Measurements from ENCODE around the gene SPATS2L.

SPATS2L gene

DNA sequence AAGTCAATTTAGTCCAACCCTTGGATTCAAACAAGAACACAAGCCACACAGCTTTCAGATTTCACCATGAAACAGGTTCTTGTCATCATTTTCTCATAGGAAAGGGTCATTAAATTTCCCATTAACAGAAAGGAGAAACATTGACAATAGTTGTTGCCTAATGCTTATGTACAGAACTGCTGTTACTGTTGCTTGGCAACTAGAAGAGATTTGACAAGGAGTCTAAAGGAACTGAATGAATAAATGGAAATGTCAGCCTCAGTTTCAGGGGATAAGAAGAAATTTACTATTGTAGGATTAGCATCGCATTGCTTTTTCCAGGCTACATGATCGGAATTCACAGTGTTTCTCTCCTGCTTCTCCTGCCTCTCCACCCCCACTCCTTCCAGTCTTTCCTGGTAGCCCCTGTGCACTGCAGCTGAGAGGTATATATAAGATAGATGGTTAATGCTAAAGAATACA is 90.3 kb downstream of the SPATS2L start:
- Histone ChIP-seq H3K36me3 (ENCODE audit: insufficient read depth, low read length) (no peaks in the 10 kb centered on the region), H3K9me3 (ENCODE audit: control insufficient read depth, insufficient read depth, low read length) (no peaks in the 10 kb centered on the region), H3K4me1 (ENCODE audit: insufficient read depth, low read length) (peaks cover 8% of the 10 kb centered on the region; the same call in 1 of the 2 replicates), H3K9ac (ENCODE audit: low read depth, low read length) (no peak overlapping the region)

DNA sequence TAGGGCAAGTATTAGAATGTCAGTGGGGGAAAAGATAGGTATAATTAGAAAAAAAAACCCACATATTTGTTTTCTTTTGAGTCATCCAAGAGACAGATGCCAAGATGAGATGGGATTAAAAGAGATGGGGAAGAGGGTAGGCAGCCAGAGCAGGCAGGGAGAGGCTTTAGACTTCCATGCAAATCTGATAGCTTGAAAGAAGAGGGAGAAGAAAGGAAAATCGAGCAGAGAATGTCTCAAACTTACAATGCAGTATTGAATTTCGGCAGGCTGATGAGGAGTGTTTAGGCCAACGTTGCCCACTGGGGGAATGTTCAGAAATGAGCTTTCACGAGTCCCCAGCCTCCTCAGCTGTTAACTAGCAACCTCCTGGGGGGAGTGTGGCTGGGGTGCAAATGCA is 91.3 kb downstream of the SPATS2L start:
- Histone ChIP-seq H3K36me3 (ENCODE audit: insufficient read depth, low read length) (0 out of 2 replicates have a peak, but pooled peaks cover 4% of the 10 kb centered on the region), H3K9ac (ENCODE audit: low read depth, low read length) (no peak overlapping the region)

DNA sequence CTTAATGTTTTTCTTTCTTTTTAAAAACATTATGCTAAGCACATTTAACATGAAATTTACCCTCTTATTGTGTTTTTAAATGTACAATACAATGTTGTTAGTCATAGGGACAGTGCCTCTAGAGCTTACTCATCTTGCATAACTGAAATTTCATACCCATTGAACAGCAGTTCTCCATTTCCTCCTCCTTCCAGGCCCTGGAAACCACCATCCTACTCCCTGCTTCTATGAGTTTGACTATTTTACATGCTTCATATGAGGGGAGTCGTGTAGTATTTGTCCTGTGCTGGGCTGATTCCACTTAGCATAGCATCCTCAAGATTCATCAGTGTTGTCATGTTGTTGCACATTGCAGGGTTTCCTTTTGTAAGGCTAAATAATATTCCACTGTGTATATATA is 92.6 kb downstream of the SPATS2L start:
- no peaks in the 10 kb centered on the region for H3K9me3 ChIP-seq (ENCODE audit: control insufficient read depth, insufficient read depth, low read length)
- H3K9ac ChIP-seq (ENCODE audit: low read depth, low read length) = no peak overlapping the region
- H3K36me3 ChIP-seq (ENCODE audit: insufficient read depth, low read length) = 0 out of 2 replicates have a peak, but pooled peaks cover 4% of the 10 kb centered on the region
- peaks cover 8% of the 10 kb centered on the region; the same call in 1 of the 2 replicates for H3K4me1 ChIP-seq (ENCODE audit: insufficient read depth, low read length)

More for the DNA sequence above, 91.3 kb downstream of the SPATS2L start:
- H3K4me1 ChIP-seq (ENCODE audit: insufficient read depth, low read length) = peaks cover 8% of the 10 kb centered on the region; the same call in 1 of the 2 replicates
- no peaks in the 10 kb centered on the region for H3K9me3 ChIP-seq (ENCODE audit: control insufficient read depth, insufficient read depth, low read length)

DNA sequence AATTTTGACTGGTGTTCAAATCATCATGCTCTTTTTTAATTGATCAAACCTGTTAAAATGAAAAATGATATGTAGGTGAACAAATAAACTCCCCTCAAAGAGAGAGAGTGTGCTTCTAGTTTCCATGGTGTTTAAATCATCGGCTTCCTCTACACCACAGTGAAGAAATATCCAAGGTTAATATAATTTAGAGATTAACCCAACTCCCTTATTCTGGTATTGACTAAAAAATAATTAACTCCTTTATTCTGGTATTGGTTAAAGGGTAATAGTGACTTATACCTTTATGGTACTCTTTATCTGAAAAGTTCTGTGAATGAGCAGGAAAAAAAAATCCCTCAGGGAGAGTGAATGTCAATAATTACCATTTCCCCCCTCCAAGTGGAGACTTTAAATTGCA is 93.1 kb downstream of the SPATS2L start:
- H3K9me3 ChIP-seq (ENCODE audit: control insufficient read depth, insufficient read depth, low read length) = no peaks in the 10 kb centered on the region
- 0 out of 2 replicates have a peak, but pooled peaks cover 4% of the 10 kb centered on the region for H3K36me3 ChIP-seq (ENCODE audit: insufficient read depth, low read length)
- peaks cover 8% of the 10 kb centered on the region; the same call in 1 of the 2 replicates for H3K4me1 ChIP-seq (ENCODE audit: insufficient read depth, low read length)
- H3K9ac ChIP-seq (ENCODE audit: low read depth, low read length) = no peak overlapping the region

DNA sequence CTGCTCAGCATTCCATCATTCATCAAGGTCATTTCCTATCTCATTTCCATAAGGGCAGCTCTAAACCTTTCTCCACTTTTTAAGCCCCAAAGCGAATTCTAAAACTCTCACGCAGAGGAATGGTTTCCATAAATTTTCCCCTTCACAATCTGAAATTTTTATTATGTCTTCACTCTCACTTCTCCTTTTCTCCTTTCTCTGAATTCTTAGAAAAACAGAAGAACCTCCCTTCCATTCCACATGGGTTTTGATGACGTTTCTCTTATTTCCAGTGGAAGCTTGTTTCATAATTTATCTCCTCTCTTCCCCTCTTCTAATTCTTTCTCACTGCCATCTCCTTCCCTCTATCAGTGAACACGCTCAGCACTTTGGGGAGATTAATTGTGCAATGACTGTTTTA is 97.3 kb downstream of the SPATS2L start:
- H3K9ac ChIP-seq (ENCODE audit: low read depth, low read length) = no peak overlapping the region
- no peaks in the 10 kb centered on the region for H3K9me3 ChIP-seq (ENCODE audit: control insufficient read depth, insufficient read depth, low read length)
- H3K36me3 ChIP-seq (ENCODE audit: insufficient read depth, low read length) = peaks cover 4% of the 10 kb centered on the region; the same call in 1 of the 2 replicates
- H3K4me1 ChIP-seq (ENCODE audit: insufficient read depth, low read length) = peaks cover 32% of the 10 kb centered on the region

DNA sequence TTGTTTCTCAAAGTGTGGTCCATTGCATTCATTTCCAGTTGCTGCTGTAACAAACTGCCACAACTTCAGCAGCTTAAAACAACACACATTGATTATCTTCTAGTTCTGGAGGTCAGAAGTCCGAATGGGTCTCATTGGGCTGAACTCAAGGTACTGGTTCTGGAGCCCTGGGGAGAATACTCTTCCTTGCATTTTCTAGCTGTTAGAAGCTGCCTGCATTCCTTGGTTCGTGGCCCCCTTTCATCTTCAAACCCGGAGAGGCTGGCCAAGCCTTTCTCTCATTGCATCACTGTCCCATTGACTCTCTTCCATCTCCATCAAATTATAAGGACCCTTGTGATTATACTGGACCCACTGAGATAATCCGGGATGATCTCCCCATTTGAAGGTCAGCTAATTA is 98.1 kb downstream of the SPATS2L start:
- peaks cover 34% of the 10 kb centered on the region for H3K4me1 ChIP-seq (ENCODE audit: insufficient read depth, low read length)

DNA sequence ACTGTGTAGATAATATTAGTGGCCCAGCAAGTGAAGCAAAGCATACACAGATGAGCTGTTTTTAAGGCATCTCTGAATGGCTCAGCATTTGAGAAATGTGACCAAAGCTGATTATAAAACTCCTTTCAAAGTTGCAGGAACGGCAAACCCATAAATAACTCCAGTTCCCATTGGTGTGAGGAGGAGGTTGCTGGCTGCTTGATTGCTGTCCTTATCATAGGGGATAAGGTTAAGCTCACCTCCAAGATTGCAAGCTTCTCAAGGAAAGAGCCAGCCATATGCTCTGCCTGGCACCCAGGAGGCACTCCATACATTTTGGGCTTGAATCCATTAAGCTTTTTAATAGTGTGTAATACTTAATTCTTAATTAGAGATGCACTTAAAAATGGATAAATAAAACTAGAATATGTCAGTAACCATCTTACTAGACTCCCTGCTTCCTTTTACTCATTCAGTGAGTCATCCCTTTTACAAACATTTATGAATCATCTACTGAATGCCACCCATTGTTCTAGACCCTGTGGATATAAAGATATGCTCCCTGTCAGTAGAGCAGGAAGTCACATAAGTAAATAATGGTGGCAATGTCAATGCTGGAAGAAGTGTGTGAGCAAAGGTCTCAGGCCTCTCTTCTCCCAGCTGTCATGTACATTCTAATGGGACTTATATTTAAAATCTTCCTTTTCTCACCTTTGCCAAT is 99.3 kb downstream of the SPATS2L start:
- peaks cover 4% of the 10 kb centered on the region; the same call in 1 of the 2 replicates for H3K36me3 ChIP-seq (ENCODE audit: insufficient read depth, low read length)
- no peaks in the 10 kb centered on the region for H3K9me3 ChIP-seq (ENCODE audit: control insufficient read depth, insufficient read depth, low read length)
- no peak overlapping the region for H3K9ac ChIP-seq (ENCODE audit: low read depth, low read length)
- H3K4me1 ChIP-seq (ENCODE audit: insufficient read depth, low read length) = peaks cover 34% of the 10 kb centered on the region

More for the DNA sequence above, 98.1 kb downstream of the SPATS2L start:
- no peaks in the 10 kb centered on the region for H3K9me3 ChIP-seq (ENCODE audit: control insufficient read depth, insufficient read depth, low read length)
- H3K9ac ChIP-seq (ENCODE audit: low read depth, low read length) = no peak overlapping the region
- H3K36me3 ChIP-seq (ENCODE audit: insufficient read depth, low read length) = peaks cover 4% of the 10 kb centered on the region; the same call in 1 of the 2 replicates

DNA sequence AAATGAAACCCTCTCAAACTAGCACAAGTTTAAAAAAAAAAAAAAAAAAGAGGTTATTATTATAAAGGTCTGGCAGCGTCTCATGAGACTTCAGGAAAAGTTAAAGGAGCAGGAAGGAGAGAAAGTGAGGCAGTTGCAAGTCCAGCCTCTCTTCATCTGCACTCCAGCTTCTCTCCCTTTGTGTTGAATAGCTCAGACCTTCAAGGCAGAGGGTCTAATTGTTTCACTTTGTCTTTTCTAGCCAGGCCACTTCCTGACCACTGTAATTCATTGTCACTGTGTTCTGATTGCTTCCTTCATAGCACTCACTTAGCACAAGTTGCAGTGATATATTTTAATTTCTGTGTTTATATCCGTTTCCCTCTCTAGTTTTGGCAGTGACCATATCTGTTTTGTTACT is 99.9 kb downstream of the SPATS2L start:
- peaks cover 34% of the 10 kb centered on the region for H3K4me1 ChIP-seq (ENCODE audit: insufficient read depth, low read length)
- no peak overlapping the region for H3K9ac ChIP-seq (ENCODE audit: low read depth, low read length)
- H3K36me3 ChIP-seq (ENCODE audit: insufficient read depth, low read length) = peaks cover 4% of the 10 kb centered on the region; the same call in 1 of the 2 replicates

DNA sequence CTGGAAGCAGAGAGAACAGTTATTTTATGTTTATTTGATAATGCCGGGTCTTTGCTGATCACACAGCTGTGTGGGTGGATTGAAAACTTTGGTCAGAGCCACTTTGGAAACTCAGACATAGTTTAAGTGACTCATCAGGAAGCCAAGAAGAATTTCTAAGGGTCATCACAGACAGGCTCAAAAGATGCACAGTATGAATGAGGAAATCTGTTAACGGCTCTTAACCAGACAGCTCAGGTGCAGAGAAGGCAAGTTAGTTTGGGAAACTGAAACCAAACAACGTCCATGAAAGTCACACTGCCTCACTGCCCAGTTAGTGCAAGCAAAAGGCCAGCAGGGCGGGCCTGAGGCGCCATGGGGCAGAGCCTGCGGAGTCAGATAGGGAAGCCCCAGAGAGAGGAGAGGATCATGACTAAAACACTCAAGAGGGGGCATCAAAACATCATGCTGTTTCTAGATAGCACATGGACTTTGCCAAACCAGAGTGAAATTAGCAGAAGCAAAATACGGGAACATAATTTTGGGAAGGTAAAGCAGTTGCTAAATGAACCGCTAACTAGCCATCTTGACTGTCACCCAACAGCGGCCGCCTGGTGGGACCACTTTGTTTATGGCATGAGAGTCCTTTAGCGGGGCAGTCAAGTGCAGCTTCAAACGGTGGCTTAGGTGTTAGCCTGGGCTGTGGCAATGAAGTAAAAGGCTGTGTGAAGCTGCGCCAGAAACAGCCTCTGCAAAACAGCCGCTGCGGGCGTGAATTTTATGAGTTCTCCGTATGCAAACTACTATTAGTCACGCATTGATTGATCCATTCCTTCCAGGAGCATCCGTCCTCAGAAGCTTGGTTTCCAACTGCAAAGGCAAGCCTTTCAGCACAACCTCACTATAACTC is 102.2 kb downstream of the SPATS2L start:
- H3K9ac ChIP-seq (ENCODE audit: low read depth, low read length) = no peak overlapping the region
- no peaks in the 10 kb centered on the region for H3K9me3 ChIP-seq (ENCODE audit: control insufficient read depth, insufficient read depth, low read length)
- H3K4me1 ChIP-seq (ENCODE audit: insufficient read depth, low read length) = peaks cover 41% of the 10 kb centered on the region
- H3K36me3 ChIP-seq (ENCODE audit: insufficient read depth, low read length) = no peaks in the 10 kb centered on the region; the same call in 1 of the 2 replicates

More for the DNA sequence above, 99.9 kb downstream of the SPATS2L start:
- no peaks in the 10 kb centered on the region for H3K9me3 ChIP-seq (ENCODE audit: control insufficient read depth, insufficient read depth, low read length)

DNA sequence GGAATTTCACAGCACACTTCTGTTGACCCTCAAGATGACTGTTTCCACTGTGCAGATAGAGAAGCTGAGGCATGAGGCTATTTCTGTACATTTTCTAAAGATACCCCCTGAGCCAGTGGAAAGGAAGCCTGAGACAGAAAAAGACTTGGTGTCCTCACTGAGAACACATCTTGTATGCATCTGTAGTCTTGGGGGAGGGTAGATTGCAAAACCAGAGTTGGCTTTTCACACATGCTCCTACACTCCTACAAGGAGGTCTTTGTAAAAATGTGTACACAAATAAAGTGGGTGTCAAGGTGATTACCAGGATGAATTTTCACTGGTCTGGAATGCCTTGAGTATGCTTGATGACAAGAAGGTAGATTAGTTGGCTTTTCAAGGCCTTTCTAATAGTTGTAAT is 105.3 kb downstream of the SPATS2L start:
- Histone ChIP-seq H3K9me3 (ENCODE audit: control insufficient read depth, insufficient read depth, low read length) (no peaks in the 10 kb centered on the region), H3K4me1 (ENCODE audit: insufficient read depth, low read length) (peaks cover 30% of the 10 kb centered on the region), H3K9ac (ENCODE audit: low read depth, low read length) (no peak overlapping the region), H3K36me3 (ENCODE audit: insufficient read depth, low read length) (peaks cover 2% of the 10 kb centered on the region; the same call in 1 of the 2 replicates)

DNA sequence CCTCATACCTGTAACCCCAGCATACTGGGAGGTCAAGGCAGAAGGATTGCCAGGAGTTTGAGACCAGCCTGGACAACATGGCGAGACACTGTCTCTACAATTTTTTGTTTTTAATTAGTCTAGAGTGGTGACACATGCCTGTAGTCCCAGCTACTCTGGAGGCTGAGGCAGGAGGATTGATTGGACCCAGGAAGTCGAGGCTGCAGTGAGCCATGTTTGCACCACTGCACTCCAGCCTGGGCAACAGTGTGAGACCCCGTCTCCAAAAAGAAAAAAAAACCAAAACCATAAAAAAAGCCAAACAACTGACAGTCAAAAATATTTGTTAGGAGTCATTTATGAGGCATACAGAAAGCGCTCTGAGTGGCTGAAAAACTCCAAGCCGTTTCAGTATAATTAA is 107.9 kb downstream of the SPATS2L start:
- peaks cover 10% of the 10 kb centered on the region for H3K36me3 ChIP-seq (ENCODE audit: insufficient read depth, low read length)
- no peak overlapping the region for H3K9ac ChIP-seq (ENCODE audit: low read depth, low read length)
- H3K9me3 ChIP-seq (ENCODE audit: control insufficient read depth, insufficient read depth, low read length) = no peaks in the 10 kb centered on the region
- peaks cover 21% of the 10 kb centered on the region for H3K4me1 ChIP-seq (ENCODE audit: insufficient read depth, low read length)

DNA sequence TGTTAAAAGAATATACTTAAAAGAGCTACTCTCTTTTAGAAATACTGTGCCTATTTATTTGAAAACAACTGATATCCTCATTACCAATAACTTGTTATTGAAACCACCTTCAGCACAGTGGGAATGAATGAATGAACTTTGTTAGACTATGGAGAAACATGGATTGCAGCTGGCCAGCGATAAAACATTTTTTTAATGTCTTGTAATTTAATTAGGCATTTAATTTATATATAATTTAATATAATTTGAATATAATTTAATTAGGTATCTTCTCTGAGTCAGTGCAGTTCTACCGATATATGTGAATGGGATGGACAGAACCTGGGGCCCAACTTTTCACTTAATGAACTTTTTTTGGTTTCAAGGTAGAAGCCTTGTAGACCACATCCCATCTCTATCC is 109.0 kb downstream of the SPATS2L start:
- peaks cover 21% of the 10 kb centered on the region for H3K4me1 ChIP-seq (ENCODE audit: insufficient read depth, low read length)
- peaks cover 14% of the 10 kb centered on the region for H3K36me3 ChIP-seq (ENCODE audit: insufficient read depth, low read length)
- no peaks in the 10 kb centered on the region for H3K9me3 ChIP-seq (ENCODE audit: control insufficient read depth, insufficient read depth, low read length)
- H3K9ac ChIP-seq (ENCODE audit: low read depth, low read length) = no peak overlapping the region

DNA sequence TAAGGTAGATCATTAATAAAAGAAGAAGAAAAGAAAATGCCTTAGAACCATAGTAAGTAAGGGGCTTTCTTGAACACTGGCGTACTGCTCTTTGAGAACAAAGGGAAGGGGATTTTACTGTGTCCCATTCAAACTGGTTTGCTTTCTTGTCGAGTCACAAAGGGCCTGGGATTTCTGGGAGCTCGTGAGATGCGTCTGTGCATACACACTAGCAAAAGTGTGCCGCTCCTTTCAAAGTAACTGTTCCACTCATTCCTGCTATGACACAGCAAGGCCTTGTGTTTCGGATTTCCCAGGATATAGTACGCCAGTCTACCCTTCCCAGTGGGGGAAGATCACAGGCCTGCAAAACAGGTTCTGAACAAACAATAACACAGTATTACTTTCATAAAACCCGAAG is 110.4 kb downstream of the SPATS2L start:
- no peaks in the 10 kb centered on the region for H3K9me3 ChIP-seq (ENCODE audit: control insufficient read depth, insufficient read depth, low read length)
- peaks cover 17% of the 10 kb centered on the region for H3K4me1 ChIP-seq (ENCODE audit: insufficient read depth, low read length)
- H3K36me3 ChIP-seq (ENCODE audit: insufficient read depth, low read length) = peaks cover 21% of the 10 kb centered on the region
- H3K9ac ChIP-seq (ENCODE audit: low read depth, low read length) = no peak overlapping the region

DNA sequence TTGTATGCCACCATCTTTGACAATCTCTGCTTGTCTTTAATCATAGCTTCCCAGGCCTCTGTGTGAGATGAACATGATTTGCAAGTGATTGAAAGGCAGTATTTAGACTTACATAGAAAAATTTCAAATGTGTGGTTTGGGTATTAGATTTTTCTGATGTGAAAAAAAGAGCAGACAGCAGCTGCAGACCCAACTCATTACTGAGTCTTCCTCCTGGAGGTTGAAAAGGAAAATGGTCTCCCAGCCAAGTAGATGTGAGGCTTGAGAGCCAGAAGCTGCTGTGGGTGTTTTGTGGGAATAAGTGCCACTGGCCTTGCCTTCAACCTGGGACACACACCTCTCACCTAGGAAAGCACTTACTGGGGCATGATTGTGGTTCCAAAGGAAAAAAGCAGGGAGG is 110.9 kb downstream of the SPATS2L start:
- Histone ChIP-seq H3K36me3 (ENCODE audit: insufficient read depth, low read length) (peaks cover 21% of the 10 kb centered on the region), H3K4me1 (ENCODE audit: insufficient read depth, low read length) (peaks cover 13% of the 10 kb centered on the region; the same call in 1 of the 2 replicates), H3K9me3 (ENCODE audit: control insufficient read depth, insufficient read depth, low read length) (no peaks in the 10 kb centered on the region), H3K9ac (ENCODE audit: low read depth, low read length) (no peak overlapping the region)
